ENCODE measurements around the gene FRAS1.
"Not testable (repeated sequence)": the region's sequence is repeated elsewhere in the genome, so short reads cannot be mapped to it uniquely, and the experiment has no call there.

Gene FRAS1

GRCh38 chr4:78057135-78057599 lies at the start of gene FRAS1:
TSS of gene FRAS1 (plus strand) at chr4:78057323. CDS start at chr4:78058010, 687 bp downstream.
- no peak for DNase-seq

DNA sequence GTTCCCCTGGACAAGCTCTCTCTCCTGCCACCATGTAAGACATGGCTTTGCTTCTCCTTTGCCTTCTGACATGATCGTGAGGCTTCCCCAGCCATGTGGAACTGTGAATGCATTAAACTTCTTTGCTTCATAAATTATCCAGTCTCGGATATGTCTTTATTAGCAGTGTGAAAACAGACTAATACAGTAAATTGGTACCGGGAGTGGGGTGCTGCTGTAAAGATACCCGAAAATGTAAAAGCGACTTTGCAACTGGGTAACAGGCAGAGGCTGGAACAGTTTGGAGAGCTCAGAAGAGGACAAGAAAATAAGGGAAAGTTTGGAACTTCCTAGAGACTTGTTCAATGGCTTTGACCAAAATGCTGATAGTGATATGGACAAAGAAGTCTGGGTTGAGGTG lies 46.1 kb upstream of the FRAS1 start:
- not testable (repeated sequence) for DNase-seq

DNA sequence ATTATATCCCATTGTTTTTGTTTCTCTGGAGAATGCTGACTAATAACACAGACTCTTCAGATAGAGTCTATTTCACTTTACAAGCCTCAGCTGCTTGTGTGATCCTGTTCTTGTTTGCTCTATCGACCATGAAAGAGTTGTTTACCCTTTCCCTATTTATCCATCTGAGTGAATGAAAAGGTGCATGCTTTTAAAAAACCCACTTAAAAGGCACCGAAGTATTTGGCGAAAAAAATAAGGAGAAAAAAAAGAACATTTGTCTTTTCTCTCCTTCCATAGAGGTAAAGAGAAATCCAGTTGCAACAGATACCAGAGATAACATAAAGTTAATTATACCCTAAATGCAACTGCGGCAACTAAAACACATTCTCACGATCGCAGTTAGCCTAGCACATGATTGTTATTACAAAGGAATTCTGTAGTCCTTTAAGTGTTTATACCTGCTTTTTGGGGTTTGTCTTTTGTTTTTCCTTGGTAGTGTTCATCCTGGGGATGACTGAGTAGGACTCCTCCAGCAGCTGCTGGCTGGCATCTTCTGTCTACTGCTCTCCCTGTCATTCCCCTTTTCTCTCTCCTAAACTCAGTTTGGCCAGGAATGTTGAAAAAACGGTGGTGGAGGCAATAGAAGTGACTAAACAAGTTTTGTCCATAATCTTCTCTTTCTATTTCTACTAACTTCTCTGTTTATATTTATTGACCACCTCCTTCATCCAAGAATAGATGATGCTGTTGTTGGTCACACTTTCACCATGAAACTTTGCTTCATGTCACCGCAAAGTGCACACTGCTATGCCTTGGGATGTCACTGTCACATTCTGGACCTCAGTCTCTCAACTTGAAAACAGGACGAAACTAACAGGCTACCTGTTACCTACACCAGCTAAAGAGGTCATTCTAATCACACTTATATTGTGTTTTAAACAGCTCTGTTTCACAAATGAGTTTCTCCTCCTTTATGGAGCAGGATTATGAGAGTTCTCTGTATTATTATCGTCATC lies 41.9 kb upstream of the FRAS1 start:
- no peak for DNase-seq

DNA sequence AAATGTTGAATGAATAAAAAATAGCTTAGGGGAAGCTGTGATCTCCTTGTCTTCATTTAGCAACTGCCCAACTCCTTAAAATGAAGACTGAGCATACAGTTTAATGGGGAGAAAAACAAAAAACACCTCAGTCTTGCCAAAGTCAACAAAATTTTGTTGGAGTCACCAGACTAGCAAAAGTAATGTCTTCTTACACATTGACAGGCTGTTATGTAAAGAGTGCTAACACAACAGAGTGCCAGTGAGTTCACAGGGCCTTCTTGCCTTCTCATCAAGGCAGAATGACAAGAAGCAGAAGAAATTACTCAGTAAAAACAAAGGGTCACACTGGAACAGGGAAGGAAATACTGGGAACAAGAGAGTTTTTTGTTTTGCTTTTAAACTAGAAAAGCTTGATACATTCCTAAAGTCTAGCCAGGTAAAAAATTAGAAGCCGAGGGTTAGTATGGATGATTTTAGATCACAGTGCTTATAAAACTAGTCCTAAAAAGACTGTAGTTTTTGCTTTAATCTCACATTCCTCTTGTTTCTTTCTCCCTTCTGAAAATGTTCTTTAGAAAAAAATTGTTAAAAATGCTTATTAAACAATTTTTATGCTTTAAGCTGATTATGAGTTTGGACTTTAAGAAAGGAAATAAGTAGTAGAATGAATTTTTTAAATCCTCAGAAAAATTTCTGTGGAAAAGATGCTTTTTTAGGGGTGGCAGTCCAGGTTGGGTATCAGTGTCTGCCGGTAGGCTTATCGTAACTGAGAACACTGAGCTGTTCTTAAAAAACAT lies 38.7 kb upstream of the FRAS1 start:
- DNase-seq, result no peak

GRCh38 chr4:78019414-78019813 lies 37.7 kb upstream of the FRAS1 start:
- DNase-seq, result no peak

DNA sequence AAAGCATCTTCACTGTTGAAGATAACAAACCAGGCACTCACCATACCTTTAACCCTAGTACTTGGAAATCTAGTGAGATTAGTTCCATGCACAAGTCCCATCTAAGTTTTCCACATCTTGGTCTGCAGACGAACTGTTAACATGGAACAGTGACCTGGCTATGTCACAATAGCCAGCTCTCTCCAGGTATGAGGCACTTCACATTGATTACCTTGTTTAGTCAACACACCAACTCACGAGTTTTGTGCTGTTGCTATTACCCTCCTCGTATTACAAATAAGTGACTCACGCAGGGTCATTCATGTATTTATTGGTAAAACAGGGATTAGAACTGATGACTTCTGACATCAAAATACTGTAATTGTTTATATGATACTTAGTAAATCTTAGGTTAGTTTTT lies 36.4 kb upstream of the FRAS1 start:
- no peak for DNase-seq

- DNase-seq, result no peak
These were observed 34.6 kb upstream of the FRAS1 start for GRCh38 chr4:78022517-78022916.

GRCh38 chr4:78024085-78024484 lies 33.0 kb upstream of the FRAS1 start:
- DNase-seq, result no peak

DNA sequence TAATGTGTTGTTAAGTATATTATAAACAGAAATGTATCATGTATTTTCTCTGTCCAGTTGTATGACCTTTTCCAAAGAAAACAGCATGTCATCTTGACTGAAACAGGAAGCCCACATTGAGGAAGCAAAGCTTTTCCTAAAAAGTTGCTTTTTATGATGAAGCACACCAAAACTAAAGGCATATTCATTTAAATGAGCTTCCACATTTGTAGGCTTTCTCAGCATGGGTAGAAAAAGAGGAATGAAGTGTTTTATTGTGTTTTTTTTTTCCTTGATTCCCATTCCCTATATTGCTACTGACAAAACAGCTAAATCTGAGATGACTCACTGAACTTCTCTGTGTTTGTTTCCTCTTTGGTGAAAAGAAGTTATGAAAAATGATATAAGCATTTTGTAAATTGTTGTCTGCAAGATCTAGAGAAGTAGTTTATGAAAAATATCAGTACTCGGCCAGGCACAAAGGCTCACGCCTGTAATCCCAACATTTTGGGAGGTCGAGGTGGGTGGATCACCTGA lies 32.5 kb upstream of the FRAS1 start:
- DNase-seq, result no peak

DNA sequence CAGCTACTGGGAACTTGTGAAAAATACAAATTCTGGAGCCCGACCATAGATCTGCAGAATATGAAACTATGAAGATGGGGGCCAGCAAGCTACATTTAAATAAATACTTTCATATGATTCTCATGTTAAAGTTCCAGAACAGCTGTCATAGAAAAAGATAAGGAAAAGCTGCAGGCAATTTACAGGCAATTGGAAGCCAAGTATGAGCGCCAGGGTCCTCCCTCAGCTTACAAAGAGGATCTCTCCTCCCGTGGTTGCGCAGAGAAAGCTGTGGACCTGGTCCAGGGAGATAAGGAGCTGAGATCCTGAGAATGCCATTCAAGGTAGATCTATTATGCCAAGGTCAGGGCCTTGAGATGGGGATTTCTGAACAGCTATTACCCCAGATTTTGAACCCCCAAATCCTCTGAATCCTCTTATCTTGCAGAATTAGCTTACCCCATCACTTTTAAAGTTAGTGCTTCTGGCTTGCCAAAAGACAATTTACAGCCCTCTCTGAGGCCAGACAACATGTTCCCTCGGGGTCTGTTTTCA lies 25.6 kb upstream of the FRAS1 start:
- no peak for DNase-seq

- no peak for DNase-seq
These were observed 24.7 kb upstream of the FRAS1 start for GRCh38 chr4:78032446-78032845.

DNA sequence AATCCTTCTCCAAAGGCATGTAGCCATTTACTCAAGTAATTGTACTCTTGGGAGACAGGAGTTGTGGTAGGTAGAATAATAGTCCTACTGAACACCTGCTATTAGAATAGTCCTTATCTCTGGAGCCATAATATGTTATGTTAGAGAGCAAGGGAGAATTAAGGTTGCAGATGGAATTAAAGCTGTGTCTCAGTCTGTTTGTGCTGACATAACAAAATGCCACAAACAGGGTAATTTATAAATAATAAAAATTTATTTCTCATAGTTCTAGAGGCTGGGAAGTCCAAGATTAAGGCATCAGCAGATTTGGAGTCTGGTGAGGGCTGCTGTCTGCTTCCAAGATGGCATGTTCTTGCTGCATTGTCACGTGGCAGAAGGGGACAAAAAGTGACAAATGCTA lies 24.2 kb upstream of the FRAS1 start:
- DNase-seq, result no peak

GRCh38 chr4:78033861-78034260 lies 23.3 kb upstream of the FRAS1 start:
- no peak for DNase-seq

- DNase-seq, result no peak
These were observed 18.4 kb upstream of the FRAS1 start for GRCh38 chr4:78038704-78039103.

DNA sequence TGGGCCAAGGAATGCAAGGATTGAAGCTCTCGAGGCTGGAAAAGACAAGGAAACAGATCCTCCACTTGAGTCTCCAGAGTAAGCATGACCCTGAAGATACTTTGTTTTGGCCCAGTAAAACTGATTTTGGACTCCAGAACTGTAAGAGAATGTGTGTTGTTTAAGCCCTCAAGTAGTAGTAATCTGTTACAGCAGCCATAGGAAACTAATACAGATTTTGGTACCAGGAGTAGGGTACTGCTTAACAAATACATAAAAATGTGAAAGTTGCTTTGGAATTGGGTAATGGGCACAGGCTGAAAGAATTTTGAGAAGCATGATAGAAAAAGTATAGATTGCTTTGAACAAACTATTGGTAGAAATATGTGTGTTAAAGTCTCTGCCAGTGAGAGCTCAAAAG lies 17.4 kb upstream of the FRAS1 start:
- no peak for DNase-seq

GRCh38 chr4:78040431-78040830 lies 16.7 kb upstream of the FRAS1 start:
- no peak for DNase-seq

DNA sequence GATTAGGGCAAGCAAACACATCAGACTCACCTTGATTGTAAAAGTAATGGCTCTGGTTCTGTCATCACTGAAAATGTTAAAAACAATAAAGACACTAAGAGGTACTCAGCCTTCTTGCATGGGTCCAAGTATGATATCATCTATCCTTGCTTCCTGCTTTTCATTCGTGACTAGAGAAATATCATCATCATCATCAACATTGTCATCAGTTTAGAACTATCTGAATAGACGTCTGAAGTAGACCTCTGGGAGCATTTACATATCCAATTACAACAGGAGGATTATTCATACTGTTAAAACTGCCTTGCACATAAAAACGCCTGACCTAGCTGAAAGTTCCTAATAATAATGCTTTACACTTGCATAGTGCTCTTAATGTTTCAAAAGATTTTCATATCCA lies 9.8 kb upstream of the FRAS1 start:
- no peak for DNase-seq

GRCh38 chr4:78056265-78057129 lies 626 bp upstream of the FRAS1 start:
- peak; percentile 85 for DNase-seq

DNA sequence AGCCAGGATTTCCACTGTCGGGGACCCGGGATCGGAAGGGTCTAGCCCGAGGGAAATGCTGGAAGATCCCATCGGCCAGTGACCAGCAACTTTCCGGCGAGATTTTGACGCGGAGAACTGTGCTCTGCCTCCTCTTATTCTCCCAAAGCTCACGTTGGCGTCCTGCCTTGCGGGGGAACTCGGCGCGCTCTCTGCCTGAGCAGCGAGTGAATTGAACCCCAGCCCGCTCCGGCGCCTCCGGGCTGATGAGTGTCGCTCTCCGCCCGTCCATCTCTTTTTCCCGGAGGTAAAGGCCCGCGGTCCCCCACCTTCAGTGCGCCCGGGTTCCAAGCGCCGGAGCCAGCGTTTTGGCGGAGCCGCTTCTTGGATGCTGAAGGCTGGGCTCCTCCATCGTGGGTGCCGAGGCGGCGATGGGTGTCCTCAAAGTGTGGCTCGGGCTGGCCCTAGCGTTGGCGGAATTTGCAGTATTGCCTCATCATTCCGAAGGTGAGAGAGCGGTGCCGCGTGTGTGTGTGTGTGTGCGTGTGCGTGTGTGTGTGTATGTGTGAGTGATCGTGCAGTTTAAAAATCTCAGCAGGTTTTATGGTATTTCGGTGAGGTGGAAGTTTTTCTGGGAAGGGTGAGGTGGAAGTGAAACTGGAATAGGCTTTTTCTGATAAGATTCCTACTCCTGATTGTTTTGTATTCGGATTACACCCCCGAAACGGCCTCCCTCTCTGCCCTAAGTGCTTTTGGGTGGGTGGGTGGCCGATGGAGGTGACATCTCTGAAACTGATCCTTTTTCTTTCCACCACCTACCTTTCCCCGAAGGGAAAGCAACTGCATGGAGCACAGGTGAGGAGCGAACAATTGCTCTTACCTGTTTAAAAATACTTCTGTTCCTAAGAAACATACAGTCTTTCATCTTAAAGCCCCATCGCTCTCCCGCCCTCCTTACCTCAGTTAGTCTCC lies 752 bp downstream of the FRAS1 start:
- DNase-seq, result peak; percentile 77

DNA sequence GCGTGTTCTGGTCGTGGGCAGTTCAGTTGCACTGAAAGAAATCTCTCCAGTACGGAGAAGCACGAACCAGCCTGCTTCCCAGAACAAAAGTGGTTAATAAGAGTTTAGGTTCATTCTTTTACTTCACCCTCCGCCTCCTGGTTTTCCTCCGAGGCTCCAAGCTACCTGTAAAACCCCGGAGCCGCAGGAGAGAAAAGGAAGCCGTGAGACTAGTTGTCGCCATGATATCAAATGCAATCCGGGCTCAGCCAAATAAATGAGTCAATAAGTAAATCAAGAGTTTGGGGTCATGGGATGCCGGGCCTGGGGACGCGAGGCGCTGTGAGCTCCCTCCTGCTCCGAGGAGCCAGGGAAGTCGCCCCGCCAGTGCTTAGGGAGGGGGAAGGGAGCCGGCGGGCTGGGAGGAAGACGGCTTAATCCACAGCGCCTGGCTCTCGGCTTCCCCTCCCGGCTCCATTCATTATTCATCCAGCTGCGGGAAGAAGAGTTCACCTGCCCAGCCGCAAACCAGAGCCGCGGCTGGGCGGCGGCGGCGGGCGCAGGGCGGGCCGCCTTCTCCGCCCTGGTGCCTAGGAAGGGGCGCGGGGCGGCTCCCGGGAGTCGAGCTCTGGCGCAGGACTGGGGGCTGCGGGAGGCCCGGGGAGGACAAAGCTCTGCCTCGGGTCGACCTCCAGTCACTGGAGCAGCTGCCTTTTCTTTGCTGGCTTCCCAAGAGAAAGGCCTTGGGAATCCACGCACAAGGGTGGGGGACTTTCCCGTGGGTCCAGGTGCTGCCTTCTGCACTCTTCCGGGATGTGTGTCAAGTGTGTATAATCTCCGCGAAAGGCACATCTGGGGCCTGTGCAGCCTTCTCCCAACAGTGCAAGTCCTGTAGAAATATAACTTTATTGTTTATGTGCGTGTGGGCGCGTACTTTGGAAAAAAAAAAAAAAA lies 1.7 kb downstream of the FRAS1 start:
- peak; percentile 62 for DNase-seq
